DND-41 (cell line): ENCODE measurements around the gene BRCA2.
A peak's percentile ranks its signal among the peaks of the same experiment; 100 is the strongest.

Experiments
- ATAC-seq: fragments of 200-7000 bp; cut with Tn5 transposase; 3 replicates; pipeline ENCODE4 v1.9.1; 2021; ENCODE audit warnings: low read depth; ENCODE audit not compliant: insufficient read depth
- DNase-seq: peaks from one replicate; pipeline ENCODE4 v3.0.0-alpha.2; 2020
- H2AFZ ChIP-seq: 2 replicates; pipeline ENCODE4 v1.6.0; 2012; ENCODE audit warnings: low read depth, low read length
- H3K27ac ChIP-seq: 2 replicates; pipeline ENCODE4 v1.5.1; 2012; ENCODE audit warnings: low read length, inconsistent platforms
- H3K27me3 ChIP-seq: fragments of 200-600 bp; sonication (generic); 2 replicates; pipeline ENCODE4 v1.6.0; 2012; ENCODE audit warnings: low read length, mild to moderate bottlenecking, inconsistent platforms; ENCODE audit not compliant: insufficient read depth, poor library complexity
- H3K36me3 ChIP-seq: 2 replicates; pipeline ENCODE4 v1.5.1; 2012; ENCODE audit warnings: low read length, inconsistent platforms; ENCODE audit not compliant: insufficient read depth
- H3K4me1 ChIP-seq: 2 replicates; pipeline ENCODE4 v1.5.1; 2012; ENCODE audit warnings: mild to moderate bottlenecking, low read length; ENCODE audit not compliant: insufficient read depth
- H3K4me2 ChIP-seq: 2 replicates; pipeline ENCODE4 v1.6.0; 2012; ENCODE audit warnings: mild to moderate bottlenecking, moderate library complexity, low read length, inconsistent platforms; ENCODE audit not compliant: insufficient read depth
- H3K4me3 ChIP-seq, 2 experiments: fragments of 200-600 bp in 1 of 2; shearing (Covaris generic) in 1 of 2; 2 replicates each; pipeline ENCODE4 v1.5.1; 2012 to 2016; ENCODE audit warnings: inconsistent platforms in 2 of 2, low read length in 2 of 2, mild to moderate bottlenecking in 2 of 2, low read depth in 1 of 2, moderate library complexity in 1 of 2
- H3K79me2 ChIP-seq: 2 replicates; pipeline ENCODE4 v1.6.0; 2012; ENCODE audit warnings: low read length, inconsistent platforms; ENCODE audit not compliant: insufficient read depth
- H3K9ac ChIP-seq: 2 replicates; pipeline ENCODE4 v1.6.0; 2012; ENCODE audit warnings: low read depth, mild to moderate bottlenecking, inconsistent platforms, low read length, moderate library complexity
- H3K9me3 ChIP-seq: 2 replicates; pipeline ENCODE4 v1.5.1; 2012; ENCODE audit warnings: low read length, moderate library complexity, mild to moderate bottlenecking, inconsistent platforms; ENCODE audit not compliant: insufficient read depth, severe bottlenecking
- H4K20me1 ChIP-seq: 2 replicates; pipeline ENCODE4 v1.6.0; 2012; ENCODE audit warnings: low read length; ENCODE audit not compliant: insufficient read depth
- EZH2 ChIP-seq: IDR thresholded peaks from 3 replicates; pipeline ENCODE4 v1.6.1; 2012; ENCODE audit warnings: borderline replicate concordance, low read depth, mild to moderate bottlenecking, moderate library complexity, low read length, inconsistent platforms; ENCODE audit not compliant: severe bottlenecking
- TF ChIP-seq, protein P1 (sequence below): IDR thresholded peaks from 2 replicates; pipeline ENCODE4 v1.5.1; 2012; ENCODE audit warnings: borderline replicate concordance, low read length, moderate library complexity, mild to moderate bottlenecking; ENCODE audit not compliant: poor library complexity, severe bottlenecking; ENCODE audit errors: extremely low read depth

Gene BRCA2

DNA sequence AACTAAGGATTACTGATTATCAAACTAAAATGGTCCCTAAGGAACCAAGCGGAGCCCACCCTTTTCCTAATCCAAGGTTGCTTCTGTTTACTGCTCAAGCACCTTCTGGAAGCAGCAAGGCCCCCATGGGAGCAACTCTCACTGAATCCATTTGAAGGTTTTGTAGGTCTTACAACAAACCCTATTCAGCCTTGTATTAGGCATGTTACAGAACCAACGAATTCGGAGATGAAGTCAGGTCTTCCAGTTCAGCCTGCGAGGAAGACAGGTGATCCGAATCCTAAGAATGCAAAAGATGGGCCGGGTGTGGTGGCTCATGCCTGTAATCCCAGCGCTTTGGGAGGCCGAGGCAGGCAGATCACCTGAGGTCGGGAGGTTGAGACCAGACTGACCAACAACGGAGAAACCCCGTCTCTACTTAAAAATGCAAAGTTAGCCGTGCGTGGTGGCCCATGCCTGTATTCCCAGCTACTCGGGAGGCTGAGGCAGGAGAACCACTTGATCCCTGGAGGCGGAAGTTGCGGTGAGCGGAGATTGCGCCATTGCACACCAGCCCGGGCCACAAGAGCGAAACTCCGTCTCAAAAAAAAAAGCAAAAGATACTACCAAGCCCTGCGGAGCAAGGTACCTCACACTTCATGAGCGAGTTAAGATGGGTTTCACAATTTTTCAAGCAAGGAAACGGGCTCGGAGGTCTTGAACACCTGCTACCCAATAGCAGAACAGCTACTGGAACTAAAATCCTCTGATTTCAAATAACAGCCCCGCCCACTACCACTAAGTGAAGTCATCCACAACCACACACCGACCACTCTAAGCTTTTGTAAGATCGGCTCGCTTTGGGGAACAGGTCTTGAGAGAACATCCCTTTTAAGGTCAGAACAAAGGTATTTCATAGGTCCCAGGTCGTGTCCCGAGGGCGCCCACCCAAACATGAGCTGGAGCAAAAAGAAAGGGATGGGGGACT, 754 bp upstream of the BRCA2 start:
- ATAC-seq (peak; percentile 66), DNase-seq (peak; percentile 73)
- Histone ChIP-seq H3K36me3 (peaks cover 13% of the 10 kb centered on the region), H3K27me3 (no peaks in the 10 kb centered on the region), H3K79me2 (peaks cover 41% of the 10 kb centered on the region), H3K27ac (peak overlapping the region; percentile 100), H3K9ac (peak overlapping the region; percentile 100), H3K9me3 (no peaks in the 10 kb centered on the region), H3K4me1 (peaks cover 44% of the 10 kb centered on the region), H3K4me2 (peak overlapping the region; percentile 91), H3K4me3 (peak overlapping the region; percentile 81 to 85), H2AFZ (peak overlapping the region; percentile 100), H4K20me1 (no peaks in the 10 kb centered on the region)
- TF ChIP-seq, protein P1, sequence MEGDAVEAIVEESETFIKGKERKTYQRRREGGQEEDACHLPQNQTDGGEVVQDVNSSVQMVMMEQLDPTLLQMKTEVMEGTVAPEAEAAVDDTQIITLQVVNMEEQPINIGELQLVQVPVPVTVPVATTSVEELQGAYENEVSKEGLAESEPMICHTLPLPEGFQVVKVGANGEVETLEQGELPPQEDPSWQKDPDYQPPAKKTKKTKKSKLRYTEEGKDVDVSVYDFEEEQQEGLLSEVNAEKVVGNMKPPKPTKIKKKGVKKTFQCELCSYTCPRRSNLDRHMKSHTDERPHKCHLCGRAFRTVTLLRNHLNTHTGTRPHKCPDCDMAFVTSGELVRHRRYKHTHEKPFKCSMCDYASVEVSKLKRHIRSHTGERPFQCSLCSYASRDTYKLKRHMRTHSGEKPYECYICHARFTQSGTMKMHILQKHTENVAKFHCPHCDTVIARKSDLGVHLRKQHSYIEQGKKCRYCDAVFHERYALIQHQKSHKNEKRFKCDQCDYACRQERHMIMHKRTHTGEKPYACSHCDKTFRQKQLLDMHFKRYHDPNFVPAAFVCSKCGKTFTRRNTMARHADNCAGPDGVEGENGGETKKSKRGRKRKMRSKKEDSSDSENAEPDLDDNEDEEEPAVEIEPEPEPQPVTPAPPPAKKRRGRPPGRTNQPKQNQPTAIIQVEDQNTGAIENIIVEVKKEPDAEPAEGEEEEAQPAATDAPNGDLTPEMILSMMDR: no peak
- TF ChIP-seq EZH2: no peak

DNA sequence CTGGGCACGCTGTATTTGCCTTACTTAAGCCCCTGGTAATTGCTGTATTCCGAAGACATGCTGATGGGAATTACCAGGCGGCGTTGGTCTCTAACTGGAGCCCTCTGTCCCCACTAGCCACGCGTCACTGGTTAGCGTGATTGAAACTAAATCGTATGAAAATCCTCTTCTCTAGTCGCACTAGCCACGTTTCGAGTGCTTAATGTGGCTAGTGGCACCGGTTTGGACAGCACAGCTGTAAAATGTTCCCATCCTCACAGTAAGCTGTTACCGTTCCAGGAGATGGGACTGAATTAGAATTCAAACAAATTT, 676 bp downstream of the BRCA2 start:
- H3K36me3 ChIP-seq: peaks cover 27% of the 10 kb centered on the region
- peaks cover 55% of the 10 kb centered on the region for H3K79me2 ChIP-seq
- H3K4me2 ChIP-seq: peak overlapping the region; percentile 91
- no peaks in the 10 kb centered on the region for H3K9me3 ChIP-seq
- DNase-seq (no peak), ATAC-seq (no peak)
- peak overlapping the region; percentile 100 for H3K27ac ChIP-seq
- peak overlapping the region; percentile 100 for H2AFZ ChIP-seq
- H4K20me1 ChIP-seq: no peaks in the 10 kb centered on the region
- peak overlapping the region; percentile 100 for H3K9ac ChIP-seq
- peak overlapping the region; percentile 81 to 85 for H3K4me3 ChIP-seq
- peaks cover 49% of the 10 kb centered on the region for H3K4me1 ChIP-seq
- H3K27me3 ChIP-seq: no peaks in the 10 kb centered on the region
- TF ChIP-seq, protein P1: no peak
- no peak for TF ChIP-seq EZH2

DNA sequence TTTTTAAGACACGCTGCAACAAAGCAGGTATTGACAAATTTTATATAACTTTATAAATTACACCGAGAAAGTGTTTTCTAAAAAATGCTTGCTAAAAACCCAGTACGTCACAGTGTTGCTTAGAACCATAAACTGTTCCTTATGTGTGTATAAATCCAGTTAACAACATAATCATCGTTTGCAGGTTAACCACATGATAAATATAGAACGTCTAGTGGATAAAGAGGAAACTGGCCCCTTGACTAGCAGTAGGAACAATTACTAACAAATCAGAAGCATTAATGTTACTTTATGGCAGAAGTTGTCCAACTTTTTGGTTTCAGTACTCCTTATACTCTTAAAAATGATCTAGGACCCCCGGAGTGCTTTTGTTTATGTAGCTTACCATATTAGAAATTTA, 1.2 kb downstream of the BRCA2 start:
- peaks cover 32% of the 10 kb centered on the region for H3K36me3 ChIP-seq
- H4K20me1 ChIP-seq: no peaks in the 10 kb centered on the region
- no peak for DNase-seq
- H3K27ac ChIP-seq: peak overlapping the region; percentile 100
- H3K27me3 ChIP-seq: no peaks in the 10 kb centered on the region
- peaks cover 57% of the 10 kb centered on the region for H3K79me2 ChIP-seq
- peaks cover 49% of the 10 kb centered on the region for H3K4me1 ChIP-seq
- no peaks in the 10 kb centered on the region for H3K9me3 ChIP-seq
- H3K4me3 ChIP-seq: peak overlapping the region; percentile 81 to 85
- peak overlapping the region; percentile 100 for H2AFZ ChIP-seq
- H3K4me2 ChIP-seq: peak overlapping the region; percentile 91
- TF ChIP-seq EZH2: no peak
- TF ChIP-seq, protein P1: no peak
- H3K9ac ChIP-seq: peak overlapping the region; percentile 100
- ATAC-seq: no peak
